K562 (cell line): ENCODE data around the gene FRMD5. TPM values are rescaled to one million over a fixed set of nuclear protein-coding genes. Genes with fewer than 3 reads are reported as not detected.

Experiments
- CHD1 ChIP-seq: fragments of 200-600 bp; sonication (generic); IDR thresholded peaks from one replicate; pipeline ENCODE4 v1.6.1; 2012; ENCODE audit warnings: mild to moderate bottlenecking, moderate library complexity, low read length, inconsistent platforms
- CREBBP ChIP-seq: IDR thresholded peaks from one replicate; pipeline ENCODE4 v1.6.1; 2012; ENCODE audit warnings: low read depth, mild to moderate bottlenecking, control low read depth, inconsistent platforms, low read length
- ELK1 ChIP-seq: sonication (generic); formaldehyde crosslinking; IDR thresholded peaks from 2 replicates; pipeline ENCODE4 v1.8.1; 2022; ENCODE audit warnings: missing genetic modification reagents
- FOXJ2 ChIP-seq: fragments of 200-800 bp; sonication (Bioruptor generic); IDR thresholded peaks from 2 replicates; pipeline ENCODE4 v1.6.1; 2016; ENCODE audit warnings: missing genetic modification characterization, missing compliant biosample characterization
- HCFC1 ChIP-seq: IDR thresholded peaks from 2 replicates; pipeline ENCODE4 v1.6.1; 2012; ENCODE audit warnings: low read depth, low read length, improper control_type of control experiment
- HDAC2 ChIP-seq: fragments of 450-650 bp; IDR thresholded peaks from 2 replicates; pipeline ENCODE4 v1.6.1; 2016; ENCODE audit warnings: mild to moderate bottlenecking
- IFI16 ChIP-seq: fragments of 250-450 bp; sonication (Bioruptor Pico); IDR thresholded peaks from 2 replicates; pipeline ENCODE4 v2.1.2; 2022; ENCODE audit warnings: mild to moderate bottlenecking, inconsistent platforms
- KLF16 ChIP-seq: IDR thresholded peaks from 2 replicates; pipeline ENCODE4 v1.6.1; 2016; ENCODE audit warnings: antibody characterized with exemption
- KLF6 ChIP-seq: fragments of 250-450 bp; sonication (Bioruptor Pico); IDR thresholded peaks from 2 replicates; pipeline ENCODE4 v1.4.0; 2020; ENCODE audit warnings: mild to moderate bottlenecking, moderate library complexity, borderline replicate concordance
- MLLT1 ChIP-seq, 2 experiments: fragments of 450-650 bp; IDR thresholded peaks; 2 replicates each; pipeline ENCODE4 v1.6.1; 2016
- PCBP2 ChIP-seq: fragments of 200-400 bp; formaldehyde crosslinking; IDR thresholded peaks from 2 replicates; pipeline ENCODE4 v1.6.1; 2018; ENCODE audit warnings: low read length, low read depth, mild to moderate bottlenecking, moderate library complexity; ENCODE audit not compliant: poor library complexity, severe bottlenecking
- TFAM ChIP-seq: fragments of 250-450 bp; sonication (Bioruptor Pico); conservative IDR thresholded peaks from 2 replicates; pipeline ENCODE4 v1.5.0; 2021; ENCODE audit warnings: mild to moderate bottlenecking, moderate library complexity
- YY1 ChIP-seq, 3 experiments: IDR thresholded peaks; 2 replicates each; pipeline ENCODE4 v1.6.1; 2011; ENCODE audit warnings: low read length in 2 of 3, mild to moderate bottlenecking in 2 of 3, moderate library complexity in 2 of 3, borderline replicate concordance in 1 of 3, control low read depth in 1 of 3, low read depth in 1 of 3; ENCODE audit not compliant: insufficient read depth in 3 of 3, insufficient replicate concordance in 2 of 3, control insufficient read depth in 1 of 3, insufficient read length in 1 of 3; ENCODE audit errors: extremely low read depth in 1 of 3
- ZFX ChIP-seq: sonication (generic); formaldehyde crosslinking; IDR thresholded peaks from 2 replicates; pipeline ENCODE4 v1.8.0; 2022; ENCODE audit warnings: mild to moderate bottlenecking, missing genetic modification reagents, moderate library complexity
- ZNF12 ChIP-seq: sonication (generic); formaldehyde crosslinking; IDR thresholded peaks from 2 replicates; pipeline ENCODE4 v1.4.0; 2020; ENCODE audit warnings: mild to moderate bottlenecking, missing genetic modification reagents
- ZNF121 ChIP-seq: sonication (generic); formaldehyde crosslinking; conservative IDR thresholded peaks from 2 replicates; pipeline ENCODE4 v1.8.0; 2022; ENCODE audit warnings: missing genetic modification reagents
- polyA plus RNA-seq, 8 experiments: library from polyadenylated mRNA; depleted of rRNA in 4 of 8; stranded (reverse) in 5 of 8; unstranded in 3 of 8; fragments of >200 nt; fragmentation: Nextera tagmentation in 2 of 8; fragmentation: Illumina TruSeq in 1 of 8; extraction: Ambion mirVana in 2 of 8; extraction: Trizol in 1 of 8; gene quantifications; 2 replicates each; pipeline versions ENCODE4 v1.2.1 to v1.2.3, GENCODE V29; 2011 to 2014; ENCODE audit warnings: inconsistent platforms in 1 of 8, missing spikeins in 1 of 8
- total RNA-seq, 7 experiments: library from RNA; depleted of rRNA in 6 of 7; stranded (reverse); fragments of >200 nt in 6 of 7; fragmentation: Illumina TruSeq in 2 of 7; extraction: Trizol in 2 of 7; gene quantifications; 2 replicates each; pipeline versions ENCODE4 v1.2.1 to v1.2.3, GENCODE V29; 2011 to 2021; ENCODE audit warnings: low replicate concordance in 1 of 7
- TF ChIP-seq, protein P1 (sequence below): fragments of 250-450 bp; sonication (Bioruptor Pico); IDR thresholded peaks from 2 replicates; pipeline ENCODE4 v1.5.0; 2020; ENCODE audit warnings: mild to moderate bottlenecking
- TF ChIP-seq, protein P2 (sequence below): fragments of 250-450 bp; sonication (Bioruptor Pico); IDR thresholded peaks from 2 replicates; pipeline ENCODE4 v1.8.0; 2021; ENCODE audit warnings: moderate library complexity, mild to moderate bottlenecking, inconsistent platforms

The FRMD5 gene
- total and polyA plus RNA-seq, 9 of the 15 experiments (the other 6 are each of a cell fraction or from before 2014, with no cell fraction given), result 0.13 to 0.38 TPM; not detected in 7

- no peak for TF ChIP-seq ELK1 (CRISPR knock-in tag)
- TF ChIP-seq, protein P1, sequence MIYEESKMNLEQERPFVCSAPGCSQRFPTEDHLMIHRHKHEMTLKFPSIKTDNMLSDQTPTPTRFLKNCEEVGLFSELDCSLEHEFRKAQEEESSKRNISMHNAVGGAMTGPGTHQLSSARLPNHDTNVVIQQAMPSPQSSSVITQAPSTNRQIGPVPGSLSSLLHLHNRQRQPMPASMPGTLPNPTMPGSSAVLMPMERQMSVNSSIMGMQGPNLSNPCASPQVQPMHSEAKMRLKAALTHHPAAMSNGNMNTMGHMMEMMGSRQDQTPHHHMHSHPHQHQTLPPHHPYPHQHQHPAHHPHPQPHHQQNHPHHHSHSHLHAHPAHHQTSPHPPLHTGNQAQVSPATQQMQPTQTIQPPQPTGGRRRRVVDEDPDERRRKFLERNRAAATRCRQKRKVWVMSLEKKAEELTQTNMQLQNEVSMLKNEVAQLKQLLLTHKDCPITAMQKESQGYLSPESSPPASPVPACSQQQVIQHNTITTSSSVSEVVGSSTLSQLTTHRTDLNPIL (CRISPR knock-in tag), result no peak
- TF ChIP-seq IFI16, result no peak
- peak; percentile 87 for TF ChIP-seq HDAC2
- peak; percentile 56; the same call in 1 of the 2 replicates for TF ChIP-seq ZFX (CRISPR knock-in tag)
- no peak for TF ChIP-seq PCBP2
- no peak for TF ChIP-seq KLF16
- no peak for TF ChIP-seq CHD1
- TF ChIP-seq CREBBP, result no peak
- TF ChIP-seq KLF6, result no peak
- TF ChIP-seq TFAM, result no peak
- peak; percentile 75 for TF ChIP-seq HCFC1
- TF ChIP-seq, protein P2, sequence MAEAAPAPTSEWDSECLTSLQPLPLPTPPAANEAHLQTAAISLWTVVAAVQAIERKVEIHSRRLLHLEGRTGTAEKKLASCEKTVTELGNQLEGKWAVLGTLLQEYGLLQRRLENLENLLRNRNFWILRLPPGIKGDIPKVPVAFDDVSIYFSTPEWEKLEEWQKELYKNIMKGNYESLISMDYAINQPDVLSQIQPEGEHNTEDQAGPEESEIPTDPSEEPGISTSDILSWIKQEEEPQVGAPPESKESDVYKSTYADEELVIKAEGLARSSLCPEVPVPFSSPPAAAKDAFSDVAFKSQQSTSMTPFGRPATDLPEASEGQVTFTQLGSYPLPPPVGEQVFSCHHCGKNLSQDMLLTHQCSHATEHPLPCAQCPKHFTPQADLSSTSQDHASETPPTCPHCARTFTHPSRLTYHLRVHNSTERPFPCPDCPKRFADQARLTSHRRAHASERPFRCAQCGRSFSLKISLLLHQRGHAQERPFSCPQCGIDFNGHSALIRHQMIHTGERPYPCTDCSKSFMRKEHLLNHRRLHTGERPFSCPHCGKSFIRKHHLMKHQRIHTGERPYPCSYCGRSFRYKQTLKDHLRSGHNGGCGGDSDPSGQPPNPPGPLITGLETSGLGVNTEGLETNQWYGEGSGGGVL, result no peak
- TF ChIP-seq YY1 (IDR thresholded peaks at IDR 0.05; ENCODE audit: borderline replicate concordance in 1 of 3, control insufficient read depth in 1 of 3, extremely low read depth in 1 of 3, insufficient read depth in 3 of 3, insufficient read length in 1 of 3, insufficient replicate concordance in 2 of 3, low read depth in 1 of 3, low read length in 2 of 3), result peak in 2 of 3 experiments; percentile 31 to 48
- TF ChIP-seq ZNF12 (CRISPR knock-in tag), result 0 out of 2 replicates have a peak, but pooled peaks have one; percentile 21
- peak in 1 of 2 experiments; percentile 65; a peak in 1 of 4 replicates for TF ChIP-seq MLLT1 (IDR thresholded peaks at IDR 0.05)
- 0 out of 2 replicates have a peak, but pooled peaks have one; percentile 35 for TF ChIP-seq FOXJ2
- TF ChIP-seq ZNF121, result no peak
Observed at GRCh38 chr15:43824302-43825246, 370.5 kb downstream of the FRMD5 start, which contains the start of gene MFAP1 (continued).
